HL-60 (cell line): ENCODE measurements around the gene COPS8.
A peak's percentile ranks its signal among the peaks of the same experiment; 100 is the strongest.

Experiments used
- DNase-seq, 2 experiments: peaks; one replicate each; pipeline ENCODE4 v3.0.0-alpha.2; 2010 to 2020; ENCODE audit warnings: low read depth in 1 of 2, low spot score in 1 of 2
- H3K27ac ChIP-seq: fragments of 250-450 bp; sonication (Bioruptor Pico); replicated peaks from 2 replicates; pipeline ENCODE4 v1.5.1; 2020; ENCODE audit warnings: mild to moderate bottlenecking, moderate library complexity
- H3K27me3 ChIP-seq: fragments of 250-450 bp; sonication (Bioruptor Pico); 2 replicates; pipeline ENCODE4 v1.5.1; 2021; ENCODE audit warnings: mild to moderate bottlenecking, moderate library complexity; ENCODE audit not compliant: insufficient read depth, poor library complexity, severe bottlenecking
- H3K4me3 ChIP-seq: replicated peaks from 2 replicates; pipeline ENCODE4 v1.5.1; 2011; ENCODE audit warnings: mild to moderate bottlenecking, control low read depth, low read length; ENCODE audit not compliant: insufficient read depth
- CTCF ChIP-seq: IDR thresholded peaks from one replicate; pipeline ENCODE4 v1.5.1; 2011; ENCODE audit warnings: low read length, control low read depth, inconsistent platforms; ENCODE audit not compliant: insufficient read depth
- GABPA ChIP-seq: IDR thresholded peaks from 2 replicates; pipeline ENCODE4 v1.6.1; 2012; ENCODE audit warnings: low read depth
- POLR2AphosphoS5 ChIP-seq: IDR thresholded peaks from 2 replicates; pipeline ENCODE4 v1.6.1; 2012; ENCODE audit warnings: low read depth
- SPI1 ChIP-seq: IDR thresholded peaks from 2 replicates; pipeline ENCODE4 v1.6.1; 2012; ENCODE audit warnings: low read depth, mild to moderate bottlenecking, borderline replicate concordance
- TF ChIP-seq, protein P1 (sequence below): IDR thresholded peaks from 2 replicates; pipeline ENCODE4 v1.6.1; 2012; ENCODE audit warnings: low read depth; ENCODE audit not compliant: insufficient replicate concordance

Gene COPS8

GRCh38 chr2:237083026-237083425, 2.7 kb upstream of the COPS8 start:
- Histone ChIP-seq H3K27ac (no peak overlapping the region), H3K4me3 (no peak overlapping the region), H3K27me3 (no peaks in the 10 kb centered on the region)
- no peak for DNase-seq
- TF ChIP-seq, protein P1, sequence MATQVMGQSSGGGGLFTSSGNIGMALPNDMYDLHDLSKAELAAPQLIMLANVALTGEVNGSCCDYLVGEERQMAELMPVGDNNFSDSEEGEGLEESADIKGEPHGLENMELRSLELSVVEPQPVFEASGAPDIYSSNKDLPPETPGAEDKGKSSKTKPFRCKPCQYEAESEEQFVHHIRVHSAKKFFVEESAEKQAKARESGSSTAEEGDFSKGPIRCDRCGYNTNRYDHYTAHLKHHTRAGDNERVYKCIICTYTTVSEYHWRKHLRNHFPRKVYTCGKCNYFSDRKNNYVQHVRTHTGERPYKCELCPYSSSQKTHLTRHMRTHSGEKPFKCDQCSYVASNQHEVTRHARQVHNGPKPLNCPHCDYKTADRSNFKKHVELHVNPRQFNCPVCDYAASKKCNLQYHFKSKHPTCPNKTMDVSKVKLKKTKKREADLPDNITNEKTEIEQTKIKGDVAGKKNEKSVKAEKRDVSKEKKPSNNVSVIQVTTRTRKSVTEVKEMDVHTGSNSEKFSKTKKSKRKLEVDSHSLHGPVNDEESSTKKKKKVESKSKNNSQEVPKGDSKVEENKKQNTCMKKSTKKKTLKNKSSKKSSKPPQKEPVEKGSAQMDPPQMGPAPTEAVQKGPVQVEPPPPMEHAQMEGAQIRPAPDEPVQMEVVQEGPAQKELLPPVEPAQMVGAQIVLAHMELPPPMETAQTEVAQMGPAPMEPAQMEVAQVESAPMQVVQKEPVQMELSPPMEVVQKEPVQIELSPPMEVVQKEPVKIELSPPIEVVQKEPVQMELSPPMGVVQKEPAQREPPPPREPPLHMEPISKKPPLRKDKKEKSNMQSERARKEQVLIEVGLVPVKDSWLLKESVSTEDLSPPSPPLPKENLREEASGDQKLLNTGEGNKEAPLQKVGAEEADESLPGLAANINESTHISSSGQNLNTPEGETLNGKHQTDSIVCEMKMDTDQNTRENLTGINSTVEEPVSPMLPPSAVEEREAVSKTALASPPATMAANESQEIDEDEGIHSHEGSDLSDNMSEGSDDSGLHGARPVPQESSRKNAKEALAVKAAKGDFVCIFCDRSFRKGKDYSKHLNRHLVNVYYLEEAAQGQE: no peak
- TF ChIP-seq POLR2AphosphoS5: no peak

DNA sequence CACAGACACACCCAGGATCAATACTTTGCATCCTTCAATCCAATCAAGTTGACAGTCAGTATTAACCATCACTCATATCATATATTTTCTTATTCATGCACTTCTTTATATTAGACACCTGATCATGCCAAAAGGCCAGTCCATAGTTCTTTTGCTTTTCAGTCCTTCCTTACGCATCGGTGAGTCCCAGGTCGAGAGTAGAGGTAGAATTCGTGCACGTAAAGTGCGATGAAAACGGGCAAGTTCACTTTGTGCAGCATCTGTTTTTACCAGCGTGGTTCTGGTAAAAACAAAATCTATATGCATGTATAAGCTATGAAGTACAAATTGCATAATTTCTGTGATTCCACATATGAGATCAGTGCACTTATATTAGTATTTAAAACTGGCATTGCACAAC, 1.2 kb upstream of the COPS8 start:
- Histone ChIP-seq H3K27me3 (no peaks in the 10 kb centered on the region), H3K27ac (no peak overlapping the region), H3K4me3 (0 out of 2 replicates have a peak overlapping the region, but pooled peaks have one; percentile 97)
- TF ChIP-seq SPI1: no peak
- TF ChIP-seq CTCF: no peak
- TF ChIP-seq POLR2AphosphoS5: no peak
- no peak for TF ChIP-seq GABPA
- TF ChIP-seq, protein P1: no peak
- peak in 1 of 2 experiments; percentile 28 for DNase-seq

DNA sequence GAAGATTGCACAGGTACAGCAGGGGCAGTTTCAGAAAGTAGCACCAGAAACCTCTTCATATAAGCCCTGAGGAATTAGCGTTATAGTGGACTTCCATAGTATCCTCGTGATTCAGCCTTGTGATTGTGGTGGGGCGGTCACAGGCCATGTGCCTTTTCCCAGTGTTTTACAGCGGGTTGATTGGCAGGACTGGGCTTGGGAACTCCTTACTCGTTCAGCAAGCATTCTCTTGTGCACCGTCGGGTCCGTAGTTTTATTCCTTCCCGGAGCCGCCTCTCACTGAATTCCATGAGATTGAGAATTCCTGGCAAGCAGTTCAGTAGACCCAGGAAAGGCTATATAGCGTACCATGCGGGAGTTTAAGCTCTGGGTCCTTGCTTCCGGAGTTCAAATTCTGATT, 5.2 kb downstream of the COPS8 start:
- no peaks in the 10 kb centered on the region for H3K27me3 ChIP-seq
- no peak overlapping the region for H3K4me3 ChIP-seq
- no peak for TF ChIP-seq CTCF
- no peak for TF ChIP-seq GABPA
- no peak for TF ChIP-seq POLR2AphosphoS5
- TF ChIP-seq, protein P1: no peak
- no peak for TF ChIP-seq SPI1
- no peak for DNase-seq
- no peak overlapping the region for H3K27ac ChIP-seq
